GM12801 (cell line): ENCODE data around the gene C5orf47.

Experiments used
- TF ChIP-seq, protein P1 (sequence below): IDR thresholded peaks from one replicate; pipeline ENCODE4 v1.5.1; 2011; ENCODE audit warnings: control low read depth; ENCODE audit not compliant: insufficient read length; ENCODE audit errors: extremely low read depth

The C5orf47 gene

DNA sequence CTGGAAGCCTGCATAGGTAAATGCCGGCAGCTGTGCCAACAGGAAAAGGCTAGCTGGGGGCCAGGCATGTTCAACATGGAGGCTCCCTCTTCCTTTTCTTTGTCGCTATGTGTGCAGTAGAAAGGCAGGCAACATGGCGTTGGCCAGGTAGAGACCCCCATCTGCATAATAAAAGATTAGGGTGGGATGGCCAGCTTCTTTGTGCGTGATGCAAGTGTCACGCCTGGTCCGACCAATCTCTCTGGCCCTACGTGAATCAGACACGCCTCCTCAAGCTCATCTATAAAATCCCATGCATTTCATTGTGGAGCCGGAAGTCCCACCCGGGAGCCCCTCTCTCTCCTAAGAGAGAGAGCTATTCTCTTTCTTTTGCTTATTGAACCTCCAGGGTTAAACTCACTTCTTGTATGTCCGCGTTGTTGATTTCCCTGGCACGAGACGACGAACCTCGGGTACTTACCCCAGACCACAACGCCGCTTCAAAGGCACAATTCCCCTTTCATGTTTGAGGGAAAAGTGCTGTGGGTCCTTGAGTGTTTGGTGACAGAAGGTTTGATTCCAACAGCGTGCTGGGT lies 25.0 kb upstream of the C5orf47 start:
- TF ChIP-seq, protein P1, sequence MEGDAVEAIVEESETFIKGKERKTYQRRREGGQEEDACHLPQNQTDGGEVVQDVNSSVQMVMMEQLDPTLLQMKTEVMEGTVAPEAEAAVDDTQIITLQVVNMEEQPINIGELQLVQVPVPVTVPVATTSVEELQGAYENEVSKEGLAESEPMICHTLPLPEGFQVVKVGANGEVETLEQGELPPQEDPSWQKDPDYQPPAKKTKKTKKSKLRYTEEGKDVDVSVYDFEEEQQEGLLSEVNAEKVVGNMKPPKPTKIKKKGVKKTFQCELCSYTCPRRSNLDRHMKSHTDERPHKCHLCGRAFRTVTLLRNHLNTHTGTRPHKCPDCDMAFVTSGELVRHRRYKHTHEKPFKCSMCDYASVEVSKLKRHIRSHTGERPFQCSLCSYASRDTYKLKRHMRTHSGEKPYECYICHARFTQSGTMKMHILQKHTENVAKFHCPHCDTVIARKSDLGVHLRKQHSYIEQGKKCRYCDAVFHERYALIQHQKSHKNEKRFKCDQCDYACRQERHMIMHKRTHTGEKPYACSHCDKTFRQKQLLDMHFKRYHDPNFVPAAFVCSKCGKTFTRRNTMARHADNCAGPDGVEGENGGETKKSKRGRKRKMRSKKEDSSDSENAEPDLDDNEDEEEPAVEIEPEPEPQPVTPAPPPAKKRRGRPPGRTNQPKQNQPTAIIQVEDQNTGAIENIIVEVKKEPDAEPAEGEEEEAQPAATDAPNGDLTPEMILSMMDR = no peak

DNA sequence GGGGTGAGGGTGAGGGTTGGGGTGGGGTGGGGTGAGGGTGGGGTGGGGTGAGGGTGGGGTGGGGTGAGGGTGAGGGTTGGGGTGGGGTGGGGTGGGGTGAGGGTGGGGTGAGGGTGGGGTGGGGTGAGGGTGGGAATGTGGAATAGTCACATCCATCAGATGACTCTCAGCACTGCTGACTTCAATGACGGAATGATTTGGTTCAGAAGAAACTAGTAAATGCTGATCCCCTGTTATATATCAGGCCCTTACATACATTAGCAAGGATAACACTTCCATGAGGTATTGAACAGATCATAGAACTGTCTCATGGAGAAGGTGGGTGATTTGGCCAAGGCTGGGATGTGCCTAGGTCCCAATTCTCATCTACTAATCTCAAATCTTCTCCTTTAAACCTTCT lies 24.5 kb upstream of the C5orf47 start:
- TF ChIP-seq, protein P1 = no peak

DNA sequence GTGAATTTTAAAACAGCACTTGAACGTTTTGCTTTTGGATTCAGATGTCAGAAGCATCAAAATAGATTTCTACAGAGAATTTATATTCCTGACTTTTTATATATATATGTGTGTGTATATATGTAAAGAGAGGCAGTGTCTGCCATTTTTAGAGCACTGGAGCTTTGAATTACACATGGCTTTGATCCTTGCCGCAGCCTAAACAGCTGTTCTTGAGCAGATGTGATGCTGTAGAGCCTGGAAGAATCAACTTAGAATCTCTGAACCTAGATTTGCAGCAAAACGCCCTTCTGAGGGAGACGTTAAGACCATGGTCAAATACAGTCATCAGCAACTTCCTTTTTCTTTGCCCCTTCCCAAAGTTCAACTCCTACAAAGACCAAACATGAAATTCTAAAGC lies 21.7 kb upstream of the C5orf47 start:
- TF ChIP-seq, protein P1 = no peak

DNA sequence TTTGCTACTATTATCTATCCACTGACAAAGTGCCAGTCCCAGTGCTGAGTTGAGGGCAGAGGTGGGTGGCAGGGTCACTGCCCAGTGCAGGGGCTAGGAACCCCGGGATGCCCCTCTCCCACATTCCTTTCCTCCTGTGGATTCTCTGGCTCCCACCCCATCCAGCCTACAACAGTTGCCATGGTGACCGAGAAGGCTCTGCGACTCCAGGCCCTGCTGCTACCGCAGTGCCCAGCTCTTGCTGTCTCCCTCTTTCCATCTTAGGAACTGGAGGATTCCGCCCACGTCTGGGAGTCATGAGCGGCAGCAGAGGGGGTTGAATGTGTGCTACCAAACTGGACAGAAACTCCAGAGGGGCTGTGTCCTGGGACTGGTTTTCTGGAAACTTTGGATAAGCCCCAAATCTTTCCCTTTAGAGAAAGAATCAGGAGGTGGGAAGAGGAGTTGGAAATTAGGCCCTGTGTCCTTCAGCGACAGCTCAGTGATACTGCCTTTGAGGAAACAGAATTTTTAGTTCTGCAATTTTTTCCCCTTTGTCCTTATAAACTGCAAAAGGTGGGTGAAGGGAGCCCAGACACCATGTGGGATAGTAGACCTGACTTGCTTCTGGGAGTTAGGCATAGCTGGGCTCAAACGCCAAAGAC lies 20.7 kb upstream of the C5orf47 start:
- TF ChIP-seq, protein P1 = no peak

DNA sequence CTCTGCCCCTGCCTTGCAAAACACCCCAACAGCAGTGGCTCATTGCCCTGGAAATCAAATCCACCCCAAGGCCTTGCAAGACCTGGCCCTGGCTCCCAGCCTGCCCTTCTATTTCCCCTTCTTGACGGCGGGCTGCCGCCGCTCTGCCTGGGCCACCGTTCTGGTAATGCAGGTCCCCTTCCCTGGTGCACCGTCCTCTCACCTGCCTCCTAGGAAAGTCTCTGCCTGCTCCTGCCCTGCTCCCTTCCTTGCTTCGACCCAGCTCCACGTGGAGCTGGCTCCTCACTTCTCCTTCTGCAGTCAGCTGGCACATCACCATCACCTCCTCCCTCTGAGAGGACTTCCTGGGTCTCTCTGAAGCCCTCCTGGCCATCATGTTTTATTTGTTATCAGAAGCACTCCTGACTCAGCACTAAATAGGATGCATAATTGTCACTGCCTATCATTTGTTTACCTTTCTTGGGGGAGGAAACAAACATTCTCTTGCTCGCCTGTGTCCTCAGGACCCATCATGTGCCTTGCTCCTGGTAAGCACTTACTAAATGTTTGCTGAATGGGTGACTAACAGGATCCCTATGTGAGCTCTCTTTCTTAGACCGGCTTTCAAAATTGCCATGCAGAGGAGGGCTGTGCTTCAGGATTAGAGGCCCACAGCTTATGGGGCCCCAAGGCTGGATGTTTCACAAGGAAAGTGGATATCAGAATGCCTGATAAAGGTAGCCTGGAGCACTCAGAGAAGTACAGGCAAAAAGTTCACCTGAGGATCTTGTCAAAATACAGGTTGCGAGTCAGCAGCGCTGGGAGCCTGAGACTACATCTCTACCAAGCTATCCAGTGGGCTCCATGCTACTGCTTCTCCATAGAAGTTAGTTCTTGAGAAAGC lies 19.6 kb upstream of the C5orf47 start:
- TF ChIP-seq, protein P1 = no peak

DNA sequence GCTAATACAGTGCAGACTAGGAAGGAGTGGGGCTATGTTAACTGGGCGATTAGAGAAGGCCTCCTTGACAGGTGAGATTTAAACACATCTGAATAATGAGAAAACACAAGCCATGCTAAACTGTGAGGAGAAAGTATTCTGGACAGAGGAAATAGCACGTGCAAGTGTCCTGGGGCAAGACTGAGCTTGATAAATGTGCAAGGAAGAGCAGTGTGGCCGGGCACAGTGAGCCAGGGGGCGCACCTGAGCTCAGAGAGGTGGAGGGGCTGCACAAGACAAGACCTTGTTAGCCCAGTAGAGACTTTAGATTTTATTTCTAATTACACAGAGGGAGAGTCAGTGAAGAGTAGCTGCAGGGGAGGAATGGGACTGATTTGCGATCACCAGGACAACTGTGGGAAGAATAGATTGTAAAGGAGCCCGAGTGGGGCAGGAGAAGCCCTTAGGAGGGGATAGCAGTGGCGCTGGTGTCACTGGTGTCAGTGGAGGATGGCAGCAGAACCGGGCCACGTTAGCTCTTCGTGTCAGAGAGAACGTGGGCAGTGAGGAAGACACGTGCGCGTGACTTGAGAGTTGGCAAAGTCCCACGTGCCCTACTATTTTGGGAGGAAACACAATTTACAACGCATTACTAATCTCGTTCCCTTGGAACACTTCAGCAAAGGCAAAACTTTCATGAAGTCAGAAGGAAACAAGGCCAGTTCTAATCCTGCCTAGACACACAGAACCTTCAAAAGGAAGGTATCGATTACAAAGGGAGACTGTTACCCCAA lies 17.9 kb upstream of the C5orf47 start:
- TF ChIP-seq, protein P1 = no peak
